ENCODE measurements around the gene PCGF5.

- TF ChIP-seq CTCF (IDR thresholded peaks at IDR 0.05; ENCODE audit: low read depth, low read length) (no peak), EZH2phosphoT487 (IDR thresholded peaks at IDR 0.05; ENCODE audit: low read depth) (no peak)
Observed at GRCh38 chr10:91191584-91191919, 28.9 kb upstream of the PCGF5 start.

Measured in OCI-LY3 (cell line).